Stimulated activated CD8-positive, alpha-beta memory T cell treated with anti-CD3 and anti-CD28 coated beads, Interleukin-2, amount 100 ng/mL, for 48 hours (primary cell): ENCODE results near the gene LDB2.

Source experiments
- DNase-seq, 2 donors: peaks; one replicate each; pipeline ENCODE4 v3.0.0-alpha.2; 2020; ENCODE audit warnings: low read depth in 2 of 2

The LDB2 gene

GRCh38 chr4:16685536-16685935 is 212.9 kb downstream of the LDB2 start:
- no peak for DNase-seq

- DNase-seq = no peak
These were observed 213.5 kb downstream of the LDB2 start for GRCh38 chr4:16684935-16685334.

- no peak for DNase-seq
These were observed 214.3 kb downstream of the LDB2 start for GRCh38 chr4:16684097-16684496.

- no peak for DNase-seq
These were observed 215.5 kb downstream of the LDB2 start for GRCh38 chr4:16682975-16683374.

GRCh38 chr4:16677001-16677944 is 221.2 kb downstream of the LDB2 start:
- no peak for DNase-seq

- no peak for DNase-seq
These were observed 222.1 kb downstream of the LDB2 start for GRCh38 chr4:16676230-16676770.

- no peak for DNase-seq
These were observed 224.4 kb downstream of the LDB2 start for GRCh38 chr4:16674082-16674481.

- DNase-seq = no peak
These were observed 226.0 kb downstream of the LDB2 start for GRCh38 chr4:16672421-16672820.

- no peak for DNase-seq
These were observed 226.7 kb downstream of the LDB2 start for GRCh38 chr4:16671741-16672140.

GRCh38 chr4:16670727-16671126 is 227.7 kb downstream of the LDB2 start:
- no peak for DNase-seq

- no peak for DNase-seq
These were observed 229.4 kb downstream of the LDB2 start for GRCh38 chr4:16669036-16669435.

GRCh38 chr4:16668488-16668887 is 230.0 kb downstream of the LDB2 start:
- no peak for DNase-seq

- DNase-seq = no peak
These were observed 231.0 kb downstream of the LDB2 start for GRCh38 chr4:16667464-16667863.

- no peak for DNase-seq
These were observed 232.4 kb downstream of the LDB2 start for GRCh38 chr4:16665942-16666551.

- no peak for DNase-seq
These were observed 234.7 kb downstream of the LDB2 start for GRCh38 chr4:16663732-16664131.

GRCh38 chr4:16663307-16663706 is 235.1 kb downstream of the LDB2 start:
- no peak for DNase-seq

GRCh38 chr4:16661813-16662212 is 236.6 kb downstream of the LDB2 start:
- DNase-seq = no peak

- no peak for DNase-seq
These were observed 237.8 kb downstream of the LDB2 start for GRCh38 chr4:16660656-16661055.

- no peak for DNase-seq
These were observed 238.8 kb downstream of the LDB2 start for GRCh38 chr4:16659694-16660093.

- DNase-seq = no peak
These were observed 239.4 kb downstream of the LDB2 start for GRCh38 chr4:16659079-16659478.

- no peak for DNase-seq
These were observed 240.3 kb downstream of the LDB2 start for GRCh38 chr4:16658183-16658582.

- no peak for DNase-seq
These were observed 243.3 kb downstream of the LDB2 start for GRCh38 chr4:16655111-16655510.

GRCh38 chr4:16652732-16653305 is 245.6 kb downstream of the LDB2 start:
- no peak for DNase-seq
